Tibial nerve (tissue), 4 donors: ENCODE measurements around the gene ZNF285. TPM values are rescaled to one million over a fixed set of nuclear protein-coding genes. Genes with fewer than 3 reads are reported as not detected.
"Not testable (repeated sequence)": the region's sequence is repeated elsewhere in the genome, so short reads cannot be mapped to it uniquely, and the experiment has no call there.

Source experiments
- DNase-seq, 2 donors: peaks; one replicate each; pipeline ENCODE4 v3.0.0-alpha.2; 2019; ENCODE audit warnings: low spot score in 2 of 2
- H3K27ac ChIP-seq, 4 donors: fragments of 200-600 bp; sonication (generic) in 3 of 4; one replicate each; pipeline ENCODE4 v1.5.1; 2017 to 2019; ENCODE audit warnings: mild to moderate bottlenecking in 1 of 4
- H3K27me3 ChIP-seq, 2 donors: fragments of 200-600 bp; sonication (generic) in 1 of 2; one replicate each; pipeline versions ENCODE4 v1.5.1 to v1.6.0; 2017 to 2019
- H3K36me3 ChIP-seq, 3 donors: fragments of 200-600 bp; sonication (generic); one replicate each; pipeline ENCODE4 v1.5.1; 2018 to 2019
- H3K4me1 ChIP-seq, 4 donors: fragments of 200-600 bp; sonication (generic) in 3 of 4; one replicate each; pipeline ENCODE4 v1.5.1; 2017 to 2019
- H3K4me3 ChIP-seq, 4 donors: fragments of 200-600 bp; sonication (generic) in 3 of 4; one replicate each; pipeline ENCODE4 v1.5.1; 2017 to 2019; ENCODE audit warnings: mild to moderate bottlenecking in 1 of 4, moderate library complexity in 1 of 4
- H3K9me3 ChIP-seq, 4 donors: fragments of 200-600 bp; sonication (generic) in 3 of 4; one replicate each; pipeline ENCODE4 v1.5.1; 2017 to 2019
- EP300 ChIP-seq, 2 donors: sonication (generic); formaldehyde crosslinking; IDR thresholded peaks; one replicate each; pipeline ENCODE4 v1.6.1; 2017; ENCODE audit warnings: antibody characterized with exemption in 2 of 2, mild to moderate bottlenecking in 1 of 2
- POLR2A ChIP-seq, 2 donors: fragments of 450-650 bp; IDR thresholded peaks; one replicate each; pipeline ENCODE4 v1.6.1; 2017; ENCODE audit warnings: antibody characterized with exemption in 2 of 2, mild to moderate bottlenecking in 2 of 2, moderate library complexity in 2 of 2
- WGBS, 2 donors: methylation state at CpG; one replicate each; pipeline ENCODE4 v1.1.5; 2018; 5-methylcytosine and 5-hydroxymethylcytosine counted together
- total RNA-seq, 4 donors: library from RNA; depleted of rRNA; stranded (reverse); fragments of >200 nt; gene quantifications; one replicate each; pipeline ENCODE4 v1.1.0, GENCODE V29; 2016
- TF ChIP-seq, protein P1 (sequence below), 5 experiments: fragments of 200-600 bp in 3 of 5; fragments of 450-650 bp in 2 of 5; sonication (generic) in 3 of 5; IDR thresholded peaks; one replicate each; pipeline ENCODE4 v1.5.1; 2016 to 2019; ENCODE audit warnings: antibody characterized with exemption in 5 of 5, mild to moderate bottlenecking in 3 of 5, moderate library complexity in 2 of 5

The ZNF285 gene
- total RNA-seq, 4 donors from 2014 or later = 1.9 to 6.1 (median 2.2) TPM

DNA sequence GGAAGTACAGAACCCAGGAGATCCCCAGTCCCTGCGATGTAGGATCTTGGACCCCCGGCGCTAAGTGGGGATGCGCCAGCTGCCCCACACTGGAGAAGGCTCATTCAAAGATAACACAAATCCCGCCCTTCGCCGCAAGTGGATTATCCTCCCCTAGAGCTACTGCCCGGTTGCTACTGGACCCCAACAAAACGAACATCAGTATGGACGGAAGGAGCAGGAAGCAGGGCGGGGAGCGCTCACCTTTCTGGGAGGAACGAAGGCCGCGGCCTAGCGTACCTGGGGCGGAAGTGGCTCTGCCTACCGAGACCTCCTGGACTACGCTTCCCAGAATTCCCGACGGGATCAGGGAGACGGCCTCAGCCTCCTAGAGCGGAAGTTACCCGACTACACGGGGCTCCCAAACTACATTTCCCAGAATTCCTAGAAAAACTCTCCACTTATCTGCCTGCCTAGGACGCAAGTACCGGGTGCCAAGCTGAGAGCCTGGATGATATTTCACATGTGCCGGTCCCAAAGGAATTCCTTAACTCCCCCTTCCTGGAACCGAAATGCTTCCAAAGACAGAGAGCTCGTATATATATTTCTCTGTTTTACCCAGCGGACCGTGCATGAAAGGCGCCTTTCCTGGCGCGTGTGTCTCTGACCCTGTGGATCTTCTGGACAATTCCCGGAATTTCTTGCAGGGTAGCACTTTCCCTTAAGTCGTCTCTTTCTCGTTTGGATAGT lies 44.9 kb downstream of the ZNF285 start, which contains the start of gene ZNF112:
Gene ZNF112 (minus strand): TSS at position 298 of the 729 bp plus-strand sequence. CDS start 16,141 bp downstream, outside the sequence.
- Histone ChIP-seq H3K36me3 (peaks cover 0 to 17% (median 0%) of the 10 kb centered on the region in 3 donors), H3K27me3 (no peaks in the 10 kb centered on the region), H3K27ac (peak within 1 kb of the TSS in 3 of 4 donors; percentile 48 to 62 (median 52)), H3K4me1 (peaks cover 0 to 13% (median 3%) of the 10 kb centered on the region in 4 donors), H3K4me3 (peak within 1 kb of the TSS; percentile 34 to 55 (median 46)), H3K9me3 (peaks cover 0 to 28% (median 10%) of the 10 kb centered on the region in 4 donors)
- peak; percentile 75 to 78 for TF ChIP-seq EP300 (IDR thresholded peaks at IDR 0.05)
- no peak for TF ChIP-seq POLR2A (IDR thresholded peaks at IDR 0.05)
- TF ChIP-seq, protein P1, sequence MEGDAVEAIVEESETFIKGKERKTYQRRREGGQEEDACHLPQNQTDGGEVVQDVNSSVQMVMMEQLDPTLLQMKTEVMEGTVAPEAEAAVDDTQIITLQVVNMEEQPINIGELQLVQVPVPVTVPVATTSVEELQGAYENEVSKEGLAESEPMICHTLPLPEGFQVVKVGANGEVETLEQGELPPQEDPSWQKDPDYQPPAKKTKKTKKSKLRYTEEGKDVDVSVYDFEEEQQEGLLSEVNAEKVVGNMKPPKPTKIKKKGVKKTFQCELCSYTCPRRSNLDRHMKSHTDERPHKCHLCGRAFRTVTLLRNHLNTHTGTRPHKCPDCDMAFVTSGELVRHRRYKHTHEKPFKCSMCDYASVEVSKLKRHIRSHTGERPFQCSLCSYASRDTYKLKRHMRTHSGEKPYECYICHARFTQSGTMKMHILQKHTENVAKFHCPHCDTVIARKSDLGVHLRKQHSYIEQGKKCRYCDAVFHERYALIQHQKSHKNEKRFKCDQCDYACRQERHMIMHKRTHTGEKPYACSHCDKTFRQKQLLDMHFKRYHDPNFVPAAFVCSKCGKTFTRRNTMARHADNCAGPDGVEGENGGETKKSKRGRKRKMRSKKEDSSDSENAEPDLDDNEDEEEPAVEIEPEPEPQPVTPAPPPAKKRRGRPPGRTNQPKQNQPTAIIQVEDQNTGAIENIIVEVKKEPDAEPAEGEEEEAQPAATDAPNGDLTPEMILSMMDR (IDR thresholded peaks at IDR 0.05) = peak in 1 of 5 experiments; percentile 10
- DNase-seq = peak; percentile 54 to 82
- WGBS, 2 donors = 1 to 3% methylated on average over 37 to 38 of the region's 38 CpGs

DNA sequence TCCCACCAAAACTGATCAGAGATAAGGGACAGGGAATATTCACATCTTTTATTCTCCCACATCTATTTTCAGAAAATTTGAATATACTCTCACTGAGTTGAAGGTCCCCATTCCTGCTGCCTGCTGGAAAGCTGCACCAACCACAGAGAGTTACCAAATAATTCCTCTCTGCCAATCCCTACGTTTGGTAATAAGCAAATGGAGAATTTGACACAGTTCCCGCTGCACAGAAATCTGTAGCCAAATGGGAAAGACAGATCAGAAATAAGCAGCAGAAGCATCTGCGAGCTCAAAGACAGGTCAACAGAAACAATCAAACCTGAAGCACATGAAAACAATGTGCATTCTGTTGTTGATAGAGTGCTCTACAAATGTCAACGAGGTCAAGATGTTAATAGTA lies 54.9 kb downstream of the ZNF285 start:
- peaks cover 0 to 98% (median 31%) of the 10 kb centered on the region in 4 donors for H3K9me3 ChIP-seq
- TF ChIP-seq, protein P1 (IDR thresholded peaks at IDR 0.05) = no peak
- no peak for TF ChIP-seq EP300 (IDR thresholded peaks at IDR 0.05)
- TF ChIP-seq POLR2A (IDR thresholded peaks at IDR 0.05) = no peak
- WGBS, 2 donors = 93 to 94% methylated on average over 4 of the region's 4 CpGs

DNA sequence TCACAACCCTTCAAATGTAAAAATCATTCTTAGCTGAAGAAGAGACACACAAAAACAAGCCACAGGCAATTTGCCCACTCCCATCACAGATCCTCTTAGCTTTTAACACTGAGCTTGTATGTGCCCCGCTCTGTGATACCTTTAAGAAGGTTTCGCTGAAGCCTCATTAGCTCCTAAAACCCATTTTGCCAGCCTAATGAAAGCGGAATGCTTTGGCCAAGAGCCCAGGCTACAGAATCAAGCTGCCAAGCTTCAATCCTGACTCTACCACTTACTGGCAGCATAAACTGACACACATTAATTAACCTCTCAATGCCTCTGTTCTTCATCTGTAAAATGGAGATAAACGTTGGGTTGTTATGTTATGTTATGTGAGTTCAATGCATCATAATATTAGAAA lies 55.4 kb downstream of the ZNF285 start:
- 87 to 91% methylated on average over 4 of the region's 4 CpGs for WGBS, 2 donors
- Histone ChIP-seq H3K9me3 (peaks cover 0 to 97% (median 30%) of the 10 kb centered on the region in 4 donors), H3K4me3 (no peak overlapping the region), H3K36me3 (peaks cover 0 to 74% (median 0%) of the 10 kb centered on the region in 3 donors), H3K4me1 (no peaks in the 10 kb centered on the region), H3K27me3 (no peaks in the 10 kb centered on the region), H3K27ac (no peak overlapping the region)
- no peak for DNase-seq
- TF ChIP-seq EP300 (IDR thresholded peaks at IDR 0.05) (no peak), POLR2A (IDR thresholded peaks at IDR 0.05) (no peak)
- TF ChIP-seq, protein P1 (IDR thresholded peaks at IDR 0.05) = no peak

More for the DNA sequence above, 54.9 kb downstream of the ZNF285 start:
- no peak for DNase-seq
- Histone ChIP-seq H3K4me3 (no peak overlapping the region), H3K4me1 (no peaks in the 10 kb centered on the region), H3K27me3 (no peaks in the 10 kb centered on the region), H3K27ac (no peak overlapping the region), H3K36me3 (peaks cover 0 to 73% (median 0%) of the 10 kb centered on the region in 3 donors)

DNA sequence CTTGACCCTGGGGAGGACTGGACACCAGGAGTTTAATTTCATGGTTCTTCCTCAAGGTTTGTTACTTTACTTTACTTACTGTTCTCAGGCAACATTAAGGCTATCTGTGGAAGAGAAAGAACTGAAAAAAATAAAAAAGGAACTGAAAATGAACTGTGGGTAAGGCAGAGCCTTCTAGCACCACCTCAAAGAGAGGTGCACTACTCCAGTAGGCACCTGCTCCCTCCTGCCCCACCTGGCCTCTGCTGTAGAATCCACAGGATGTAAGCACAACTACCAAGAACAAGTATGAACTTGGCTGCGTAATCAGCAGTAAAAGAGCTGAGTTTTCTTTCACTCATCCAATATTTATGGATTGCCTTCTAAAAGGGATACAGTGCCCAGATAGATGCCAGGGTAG lies 57.2 kb downstream of the ZNF285 start:
- no peak overlapping the region for H3K4me3 ChIP-seq
- no peak overlapping the region for H3K27ac ChIP-seq
- WGBS, 2 donors = 37 to 100% methylated on average over 1 of the region's 1 CpG
- DNase-seq = no peak
- TF ChIP-seq, protein P1 (IDR thresholded peaks at IDR 0.05) = no peak
- no peak for TF ChIP-seq EP300 (IDR thresholded peaks at IDR 0.05)
- no peak for TF ChIP-seq POLR2A (IDR thresholded peaks at IDR 0.05)
- H3K4me1 ChIP-seq = no peaks in the 10 kb centered on the region
- H3K27me3 ChIP-seq = no peaks in the 10 kb centered on the region
- H3K9me3 ChIP-seq = peaks cover 0 to 98% (median 32%) of the 10 kb centered on the region in 4 donors
- H3K36me3 ChIP-seq = peaks cover 0 to 79% (median 0%) of the 10 kb centered on the region in 3 donors

DNA sequence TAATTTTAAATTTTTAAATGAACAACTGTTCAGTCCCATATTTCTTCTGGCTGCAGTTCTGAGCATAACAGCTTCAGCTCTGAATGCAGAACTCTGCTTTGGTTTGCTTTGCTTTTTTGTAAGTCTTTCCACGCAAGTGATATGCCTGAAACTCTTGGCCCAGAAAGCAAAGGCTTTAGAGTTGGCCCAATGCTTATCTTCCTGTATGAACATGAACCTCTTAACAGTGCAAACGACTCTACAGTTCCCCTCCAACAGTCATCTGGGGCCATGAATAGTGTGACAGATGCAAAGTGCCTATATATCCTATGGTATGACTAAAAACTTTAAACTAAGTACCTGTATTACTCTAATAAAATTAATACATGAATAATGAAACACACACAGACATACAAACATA lies 59.6 kb downstream of the ZNF285 start:
- peaks cover 0 to 89% (median 24%) of the 10 kb centered on the region in 4 donors for H3K9me3 ChIP-seq
- peaks cover 0 to 92% (median 10%) of the 10 kb centered on the region in 3 donors for H3K36me3 ChIP-seq
- DNase-seq = no peak
- no peaks in the 10 kb centered on the region for H3K27me3 ChIP-seq
- TF ChIP-seq, protein P1 (IDR thresholded peaks at IDR 0.05) = no peak
- TF ChIP-seq POLR2A (IDR thresholded peaks at IDR 0.05) (no peak), EP300 (IDR thresholded peaks at IDR 0.05) (no peak)
- no peak overlapping the region for H3K27ac ChIP-seq
- no peaks in the 10 kb centered on the region for H3K4me1 ChIP-seq
- WGBS, 2 donors = 93 to 96% methylated on average over 2 of the region's 2 CpGs
- H3K4me3 ChIP-seq = no peak overlapping the region

DNA sequence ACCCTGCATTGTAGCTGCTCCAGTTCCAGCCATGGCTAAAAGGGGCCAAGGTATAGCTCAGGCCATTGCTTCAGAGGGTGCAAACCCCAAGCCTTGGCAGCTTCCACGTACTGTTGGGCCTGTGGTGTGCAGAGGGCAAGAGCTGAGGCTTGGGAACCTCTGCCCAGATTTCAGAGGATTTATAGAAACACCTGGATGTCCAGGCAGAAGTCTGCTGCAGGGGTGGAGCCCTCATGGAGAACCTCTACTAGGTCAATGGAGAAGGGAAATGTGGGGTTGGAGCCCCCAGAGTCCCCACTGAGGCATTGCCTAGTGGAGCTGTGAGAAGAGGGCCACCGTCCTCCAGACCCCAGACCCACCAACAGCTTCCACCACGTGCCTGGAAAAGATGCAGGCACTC lies 66.8 kb downstream of the ZNF285 start:
- not testable (repeated sequence) for H3K27me3 ChIP-seq, H3K27ac ChIP-seq, H3K4me1 ChIP-seq, H3K4me3 ChIP-seq, DNase-seq
- H3K9me3 ChIP-seq = peaks cover 0 to 88% (median 30%) of the 10 kb centered on the region in 4 donors
- WGBS, 2 donors = 58 to 83% methylated on average over 3 of the region's 3 CpGs
- peaks cover 6 to 98% (median 39%) of the 10 kb centered on the region in 3 donors for H3K36me3 ChIP-seq
